Activated T-cell treated with anti-CD3 and anti-CD28 coated beads for 1 hour (primary cell): ENCODE data around the gene TCERG1.

Experiments used
- DNase-seq: peaks from one replicate; pipeline ENCODE4 v3.0.0-alpha.2; 2020; ENCODE audit warnings: low read depth

The TCERG1 gene

GRCh38 chr5:146446861-146447733, at the start of gene TCERG1:
TCERG1 (plus strand) TSS chr5:146447333; CDS start chr5:146447350, 17 bp downstream.
- DNase-seq: peak; percentile 95

- no peak for DNase-seq
Measured at GRCh38 chr5:146398826-146399225, 48.3 kb upstream of the TCERG1 start.

- DNase-seq: no peak
Measured at GRCh38 chr5:146399481-146399880, 47.7 kb upstream of the TCERG1 start.

- DNase-seq: no peak
Measured at GRCh38 chr5:146400201-146400600, 46.9 kb upstream of the TCERG1 start.

- DNase-seq: no peak
Measured at GRCh38 chr5:146401021-146401420, 46.1 kb upstream of the TCERG1 start.

GRCh38 chr5:146402949-146403348, 44.2 kb upstream of the TCERG1 start:
- DNase-seq: no peak

- no peak for DNase-seq
Measured at GRCh38 chr5:146409054-146409671, 38.0 kb upstream of the TCERG1 start.

- no peak for DNase-seq
Measured at GRCh38 chr5:146410272-146410671, 36.9 kb upstream of the TCERG1 start.

GRCh38 chr5:146419696-146420095, 27.4 kb upstream of the TCERG1 start:
- DNase-seq: no peak

- no peak for DNase-seq
Measured at GRCh38 chr5:146425023-146425422, 22.1 kb upstream of the TCERG1 start.

GRCh38 chr5:146426305-146426704, 20.8 kb upstream of the TCERG1 start:
- no peak for DNase-seq

- no peak for DNase-seq
Measured at GRCh38 chr5:146426853-146427618, 20.1 kb upstream of the TCERG1 start.

GRCh38 chr5:146427619-146427997, 19.5 kb upstream of the TCERG1 start:
- DNase-seq: no peak

GRCh38 chr5:146428658-146429057, 18.5 kb upstream of the TCERG1 start:
- DNase-seq: no peak

- DNase-seq: no peak
Measured at GRCh38 chr5:146440353-146440752, 6.8 kb upstream of the TCERG1 start.

- DNase-seq: no peak
Measured at GRCh38 chr5:146440870-146441495, 6.2 kb upstream of the TCERG1 start.

- DNase-seq: no peak
Measured at GRCh38 chr5:146441896-146442295, 5.2 kb upstream of the TCERG1 start.

- DNase-seq: no peak
Measured at GRCh38 chr5:146447734-146448380, 724 bp downstream of the TCERG1 start.

GRCh38 chr5:146448783-146449519, 1.8 kb downstream of the TCERG1 start:
- no peak for DNase-seq

GRCh38 chr5:146450002-146450401, 2.9 kb downstream of the TCERG1 start:
- no peak for DNase-seq

GRCh38 chr5:146451411-146451810, 4.3 kb downstream of the TCERG1 start:
- no peak for DNase-seq
